Measurements from ENCODE around the gene SIK3.

Gene SIK3

DNA sequence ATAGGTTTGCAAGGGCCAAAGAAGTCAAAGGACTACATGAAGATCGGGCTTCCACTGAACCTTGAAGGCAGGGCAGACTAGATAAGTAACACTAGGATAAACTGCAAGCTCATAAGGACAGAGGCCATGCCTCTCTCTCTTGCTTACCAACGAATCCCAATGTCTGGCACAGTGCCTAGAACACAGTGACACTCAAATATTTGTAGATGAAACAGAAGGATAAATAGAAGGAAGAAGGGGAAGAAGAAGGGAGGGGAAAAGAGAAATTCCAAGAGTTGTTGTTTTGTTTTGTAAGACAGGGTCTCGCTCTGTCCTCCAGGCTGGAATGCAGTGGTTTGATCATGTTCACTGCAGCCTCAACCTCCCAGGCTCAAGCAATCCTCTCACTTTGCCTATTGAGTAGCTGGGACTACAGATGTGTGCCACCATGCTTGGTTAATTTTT is 26.9 kb downstream of the SIK3 start:
- TF ChIP-seq, protein P1, sequence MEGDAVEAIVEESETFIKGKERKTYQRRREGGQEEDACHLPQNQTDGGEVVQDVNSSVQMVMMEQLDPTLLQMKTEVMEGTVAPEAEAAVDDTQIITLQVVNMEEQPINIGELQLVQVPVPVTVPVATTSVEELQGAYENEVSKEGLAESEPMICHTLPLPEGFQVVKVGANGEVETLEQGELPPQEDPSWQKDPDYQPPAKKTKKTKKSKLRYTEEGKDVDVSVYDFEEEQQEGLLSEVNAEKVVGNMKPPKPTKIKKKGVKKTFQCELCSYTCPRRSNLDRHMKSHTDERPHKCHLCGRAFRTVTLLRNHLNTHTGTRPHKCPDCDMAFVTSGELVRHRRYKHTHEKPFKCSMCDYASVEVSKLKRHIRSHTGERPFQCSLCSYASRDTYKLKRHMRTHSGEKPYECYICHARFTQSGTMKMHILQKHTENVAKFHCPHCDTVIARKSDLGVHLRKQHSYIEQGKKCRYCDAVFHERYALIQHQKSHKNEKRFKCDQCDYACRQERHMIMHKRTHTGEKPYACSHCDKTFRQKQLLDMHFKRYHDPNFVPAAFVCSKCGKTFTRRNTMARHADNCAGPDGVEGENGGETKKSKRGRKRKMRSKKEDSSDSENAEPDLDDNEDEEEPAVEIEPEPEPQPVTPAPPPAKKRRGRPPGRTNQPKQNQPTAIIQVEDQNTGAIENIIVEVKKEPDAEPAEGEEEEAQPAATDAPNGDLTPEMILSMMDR (IDR thresholded peaks at IDR 0.05; ENCODE audit: extremely low read depth, missing control alignments), result no peak
- no peak for DNase-seq (ENCODE audit: low spot score)

DNA sequence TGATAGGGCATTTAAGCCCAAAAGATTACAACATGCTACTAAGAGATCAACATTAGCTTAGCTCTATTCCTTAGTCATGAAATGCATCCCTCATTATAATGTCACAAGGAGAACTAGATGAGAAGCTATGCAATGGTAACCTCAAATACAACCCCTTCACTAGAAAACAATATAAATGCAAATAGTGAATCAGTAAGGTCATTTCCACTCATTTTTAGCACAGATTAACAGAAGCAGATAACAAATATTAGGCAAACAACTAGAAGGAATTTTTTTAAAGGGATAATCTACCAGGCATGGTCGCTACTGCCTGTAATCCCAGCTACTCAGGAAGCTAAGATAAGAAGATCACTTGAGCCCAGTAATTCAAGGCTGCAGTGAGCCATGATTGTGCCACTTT is 28.2 kb downstream of the SIK3 start:
- TF ChIP-seq, protein P1 (IDR thresholded peaks at IDR 0.05; ENCODE audit: extremely low read depth, missing control alignments), result no peak
- no peak for DNase-seq (ENCODE audit: low spot score)

DNA sequence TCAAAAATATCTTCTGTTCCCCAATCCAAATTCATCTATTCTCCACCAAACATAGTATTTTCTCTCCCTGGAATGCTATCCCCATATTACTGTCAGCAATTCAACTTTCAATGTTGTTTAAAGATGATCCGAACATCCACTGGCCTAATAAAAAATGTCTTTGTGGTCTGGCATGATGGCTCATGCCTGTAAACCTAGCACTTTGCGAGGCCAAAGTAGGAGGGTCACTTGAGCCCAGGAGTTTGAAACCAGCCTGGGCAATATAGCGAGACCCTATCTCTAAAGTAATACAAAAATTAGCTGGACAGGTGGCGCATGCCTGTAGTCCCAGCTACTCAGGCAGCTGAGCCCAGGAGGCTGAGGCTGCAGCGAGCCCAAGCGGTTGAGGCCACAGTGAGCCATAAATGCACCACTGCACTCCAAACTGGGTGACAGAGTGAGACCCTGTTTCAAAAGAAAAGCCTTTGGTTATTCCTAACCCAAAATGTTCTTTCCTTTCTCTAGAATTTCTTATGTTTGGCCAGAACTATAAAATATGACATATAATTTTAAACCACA is 29.8 kb downstream of the SIK3 start:
- TF ChIP-seq, protein P1 (IDR thresholded peaks at IDR 0.05; ENCODE audit: extremely low read depth, missing control alignments), result no peak
- DNase-seq (ENCODE audit: low spot score), result no peak

DNA sequence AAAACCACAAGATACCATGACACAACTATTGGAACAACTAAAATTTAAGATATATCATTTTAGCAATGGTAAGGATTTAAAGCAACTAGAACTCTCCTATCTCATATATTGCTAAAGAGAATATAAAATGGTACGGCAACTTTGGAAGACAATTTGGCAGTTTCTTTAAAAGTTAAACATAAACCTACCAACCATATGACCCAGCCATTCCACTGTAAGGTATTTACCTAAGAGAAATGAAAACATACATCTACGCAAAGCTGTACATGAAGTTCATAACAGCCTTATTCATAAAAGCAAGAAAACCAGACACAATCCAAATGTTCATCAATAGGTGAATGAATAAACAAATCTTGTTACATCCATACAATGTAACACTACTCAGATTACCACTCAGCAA is 31.3 kb downstream of the SIK3 start:
- no peak for DNase-seq (ENCODE audit: low spot score)
- TF ChIP-seq, protein P1 (IDR thresholded peaks at IDR 0.05; ENCODE audit: extremely low read depth, missing control alignments), result no peak

DNA sequence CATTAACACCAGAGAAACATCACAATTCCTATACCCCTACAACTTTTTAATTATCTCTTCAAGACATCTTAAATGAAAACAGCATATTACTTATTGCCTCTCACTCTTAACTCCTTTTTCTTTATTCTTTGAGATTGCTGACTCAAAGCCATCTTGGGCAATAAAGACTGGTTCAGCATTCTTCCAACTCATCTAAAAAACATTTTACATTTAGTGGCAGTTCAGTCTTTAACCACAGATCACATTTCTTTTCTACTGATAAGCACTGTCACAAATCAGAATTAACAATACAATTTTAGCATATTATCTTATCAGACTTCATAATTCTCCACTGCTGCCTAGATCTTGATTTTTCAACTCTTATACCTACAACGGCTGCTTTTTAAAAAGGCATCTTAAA is 34.0 kb downstream of the SIK3 start:
- no peak for DNase-seq (ENCODE audit: low spot score)

DNA sequence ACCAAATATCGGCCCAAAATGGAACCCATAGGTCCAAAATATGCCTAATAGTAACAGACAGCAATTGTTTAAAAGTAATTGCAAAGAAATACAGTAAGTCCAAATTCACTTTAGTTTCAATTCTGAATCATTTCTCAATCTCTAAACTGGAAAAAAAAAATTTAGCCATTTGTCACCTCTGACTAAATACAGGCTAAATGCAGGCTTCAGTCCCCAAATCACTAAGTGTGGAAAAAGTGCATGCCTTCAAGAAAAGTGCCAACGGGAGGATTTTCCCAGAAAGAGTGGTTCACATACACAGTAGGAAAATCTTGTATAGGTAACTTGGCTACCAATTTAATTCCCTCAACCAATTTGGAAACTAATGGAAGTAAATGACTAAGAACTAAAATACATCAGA is 35.7 kb downstream of the SIK3 start:
- DNase-seq (ENCODE audit: low spot score), result no peak
- TF ChIP-seq, protein P1 (IDR thresholded peaks at IDR 0.05; ENCODE audit: extremely low read depth, missing control alignments), result no peak

More for the DNA sequence above, 34.0 kb downstream of the SIK3 start:
- TF ChIP-seq, protein P1 (IDR thresholded peaks at IDR 0.05; ENCODE audit: extremely low read depth, missing control alignments), result no peak

DNA sequence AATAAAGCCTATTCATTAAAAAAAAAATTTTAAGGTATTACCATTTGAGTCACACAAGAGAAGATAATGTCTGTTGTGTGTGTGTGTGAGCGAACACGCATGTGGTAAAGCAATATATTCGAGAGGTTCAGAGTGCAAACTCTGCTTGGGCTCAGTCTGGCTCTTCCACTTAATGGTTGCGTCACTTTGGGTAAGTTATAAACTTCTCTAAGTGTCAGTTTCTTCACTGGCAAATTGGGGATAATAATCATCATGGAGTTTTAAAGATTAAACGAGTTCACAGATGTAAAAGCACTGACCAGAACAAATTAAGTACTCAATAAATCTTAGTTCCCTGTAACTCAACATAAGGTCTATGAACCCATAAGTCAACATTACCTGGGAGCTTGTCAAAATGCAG is 37.0 kb downstream of the SIK3 start:
- TF ChIP-seq, protein P1 (IDR thresholded peaks at IDR 0.05; ENCODE audit: extremely low read depth, missing control alignments), result no peak
- no peak for DNase-seq (ENCODE audit: low spot score)

Data from GM20000 (cell line).